ENCODE data around the gene YAP1.

DNA sequence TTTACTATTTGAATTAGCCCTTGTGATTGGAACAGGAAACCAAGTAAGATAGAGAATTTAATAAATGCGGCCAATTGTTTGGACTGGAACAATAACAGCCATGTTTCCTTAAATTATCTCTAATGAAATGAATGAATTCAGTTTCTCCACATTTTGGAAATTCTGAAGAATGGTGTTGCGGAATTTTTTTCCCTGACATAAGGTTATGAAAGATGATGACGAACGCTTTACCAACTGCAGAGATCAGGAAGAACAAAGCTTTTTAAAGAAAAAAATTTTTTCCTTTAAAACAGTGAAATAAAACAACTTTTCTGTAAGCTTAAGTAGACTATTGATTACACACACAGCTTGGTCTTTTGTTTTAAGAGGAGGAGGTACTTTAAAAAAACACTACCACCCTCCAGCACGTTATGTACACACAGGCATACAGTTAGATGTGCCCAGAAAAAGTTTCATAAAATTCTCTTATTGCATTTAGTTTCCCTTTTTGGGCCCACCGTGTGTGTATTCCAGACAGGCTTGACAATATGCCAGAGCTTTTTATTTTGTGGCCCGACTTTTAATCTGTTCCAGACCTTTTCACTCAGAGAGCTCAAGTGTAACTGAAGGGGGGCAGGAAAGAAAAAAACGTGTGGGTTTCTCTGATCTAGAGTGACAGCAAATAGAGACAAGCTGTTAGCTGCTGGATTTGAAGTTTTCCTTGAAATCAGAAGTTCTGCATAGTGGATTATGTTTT is 77.3 kb downstream of the YAP1 start:
- TF ChIP-seq POLR2AphosphoS5 (IDR thresholded peaks at IDR 0.05; ENCODE audit: low read depth, low read length) (no peak), TAF1 (IDR thresholded peaks at IDR 0.05; ENCODE audit: borderline replicate concordance, low read depth, low read length) (no peak)

Measured in GM12892 (cell line).